Neuron (in vitro differentiated cells): Measurements from ENCODE around the gene ATP13A5.

Experiments
- H2AFZ ChIP-seq: one replicate; pipeline ENCODE4 v1.6.1; 2013; ENCODE audit warnings: low read depth, mild to moderate bottlenecking, inconsistent platforms, low read length, moderate library complexity
- H3K27me3 ChIP-seq: one replicate; pipeline ENCODE4 v1.6.1; 2013; ENCODE audit warnings: low read length; ENCODE audit not compliant: insufficient read depth
- H3K36me3 ChIP-seq: one replicate; pipeline ENCODE4 v1.6.1; 2013; ENCODE audit warnings: low read length; ENCODE audit not compliant: insufficient read depth
- H3K4me1 ChIP-seq: one replicate; pipeline ENCODE4 v1.6.1; 2013; ENCODE audit warnings: low read length; ENCODE audit not compliant: insufficient read depth
- H3K4me3 ChIP-seq: 2 replicates; pipeline ENCODE4 v1.5.1; 2013; ENCODE audit warnings: mild to moderate bottlenecking, low read length, moderate library complexity
- H3K9me3 ChIP-seq: one replicate; pipeline ENCODE4 v1.6.1; 2013; ENCODE audit warnings: low read length

ATP13A5 gene

GRCh38 chr3:193292386-193292785 is 86.2 kb downstream of the ATP13A5 start:
- no peaks in the 10 kb centered on the region for H3K4me1 ChIP-seq
- H2AFZ ChIP-seq, result no peak overlapping the region
- no peaks in the 10 kb centered on the region for H3K27me3 ChIP-seq
- H3K9me3 ChIP-seq, result no peaks in the 10 kb centered on the region
- no peak overlapping the region for H3K4me3 ChIP-seq
- no peaks in the 10 kb centered on the region for H3K36me3 ChIP-seq

- Histone ChIP-seq H3K9me3 (no peaks in the 10 kb centered on the region), H2AFZ (no peak overlapping the region), H3K4me3 (no peak overlapping the region), H3K36me3 (no peaks in the 10 kb centered on the region), H3K27me3 (no peaks in the 10 kb centered on the region), H3K4me1 (no peaks in the 10 kb centered on the region)
Observed at GRCh38 chr3:193271101-193271840, 107.3 kb downstream of the ATP13A5 start.

GRCh38 chr3:193270451-193270850 is 108.1 kb downstream of the ATP13A5 start:
- Histone ChIP-seq H3K9me3 (no peaks in the 10 kb centered on the region), H3K27me3 (no peaks in the 10 kb centered on the region), H2AFZ (no peak overlapping the region), H3K4me1 (no peaks in the 10 kb centered on the region), H3K36me3 (no peaks in the 10 kb centered on the region), H3K4me3 (no peak overlapping the region)

DNA sequence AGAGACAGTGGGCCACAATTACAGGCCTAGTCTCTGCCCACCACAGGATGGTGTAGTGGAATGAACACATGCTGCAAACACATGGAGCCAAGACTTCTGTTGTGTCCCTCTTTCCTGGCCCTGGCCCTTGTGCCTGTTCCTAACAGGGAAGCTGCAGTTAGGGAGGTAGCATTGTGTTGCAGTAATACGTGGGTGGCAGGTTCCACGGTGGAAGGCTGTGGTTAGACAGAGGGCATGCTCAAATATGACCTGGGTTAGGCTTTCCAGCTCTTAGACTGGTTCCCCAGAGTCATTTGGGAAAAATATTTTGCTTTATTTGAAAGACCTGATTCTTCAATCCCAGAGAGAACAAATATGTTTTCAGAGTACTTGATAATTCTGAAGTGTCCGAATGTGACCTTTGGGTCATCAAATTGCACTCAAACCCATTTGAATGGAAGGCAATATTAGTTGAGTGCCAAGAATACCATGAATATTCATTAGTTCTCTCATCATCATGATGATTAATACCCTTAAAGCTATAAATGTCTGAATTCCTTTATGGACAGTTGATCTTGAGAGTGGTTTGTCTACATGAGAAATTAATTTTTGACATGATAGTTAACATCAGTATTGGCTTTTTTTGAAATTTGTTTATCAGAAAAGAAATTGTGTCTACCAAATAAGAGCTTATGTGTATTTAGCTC is 109.1 kb downstream of the ATP13A5 start:
- Histone ChIP-seq H2AFZ (no peak overlapping the region), H3K4me3 (no peak overlapping the region), H3K4me1 (no peaks in the 10 kb centered on the region)

GRCh38 chr3:193262707-193263106 is 115.8 kb downstream of the ATP13A5 start:
- Histone ChIP-seq H2AFZ (no peak overlapping the region), H3K9me3 (no peaks in the 10 kb centered on the region), H3K36me3 (no peaks in the 10 kb centered on the region), H3K4me1 (no peaks in the 10 kb centered on the region), H3K27me3 (no peaks in the 10 kb centered on the region), H3K4me3 (no peak overlapping the region)

More for the DNA sequence above, 109.1 kb downstream of the ATP13A5 start:
- Histone ChIP-seq H3K9me3 (no peaks in the 10 kb centered on the region), H3K27me3 (no peaks in the 10 kb centered on the region), H3K36me3 (no peaks in the 10 kb centered on the region)

DNA sequence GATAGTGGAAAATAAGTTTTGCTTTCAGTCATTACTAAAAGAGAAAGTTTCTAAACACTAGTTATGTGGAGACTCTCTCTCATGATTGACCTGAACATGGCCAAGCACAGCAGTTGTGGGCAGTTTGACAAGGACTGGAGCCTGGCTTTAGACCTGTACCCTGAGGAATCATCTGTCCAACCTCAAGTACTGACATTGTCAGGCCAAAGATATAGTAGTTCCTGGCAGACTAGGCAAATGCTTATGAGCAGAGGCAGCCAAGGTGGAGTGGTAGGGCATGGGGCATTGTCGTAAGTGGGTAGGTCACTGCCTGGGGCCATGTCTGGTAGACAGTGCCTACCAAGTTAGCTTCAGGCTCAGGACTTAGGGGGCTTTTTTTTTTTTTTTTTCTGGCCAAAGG is 116.6 kb downstream of the ATP13A5 start:
- Histone ChIP-seq H3K9me3 (no peaks in the 10 kb centered on the region), H3K4me3 (no peak overlapping the region), H3K36me3 (no peaks in the 10 kb centered on the region), H2AFZ (no peak overlapping the region), H3K27me3 (no peaks in the 10 kb centered on the region), H3K4me1 (no peaks in the 10 kb centered on the region)

DNA sequence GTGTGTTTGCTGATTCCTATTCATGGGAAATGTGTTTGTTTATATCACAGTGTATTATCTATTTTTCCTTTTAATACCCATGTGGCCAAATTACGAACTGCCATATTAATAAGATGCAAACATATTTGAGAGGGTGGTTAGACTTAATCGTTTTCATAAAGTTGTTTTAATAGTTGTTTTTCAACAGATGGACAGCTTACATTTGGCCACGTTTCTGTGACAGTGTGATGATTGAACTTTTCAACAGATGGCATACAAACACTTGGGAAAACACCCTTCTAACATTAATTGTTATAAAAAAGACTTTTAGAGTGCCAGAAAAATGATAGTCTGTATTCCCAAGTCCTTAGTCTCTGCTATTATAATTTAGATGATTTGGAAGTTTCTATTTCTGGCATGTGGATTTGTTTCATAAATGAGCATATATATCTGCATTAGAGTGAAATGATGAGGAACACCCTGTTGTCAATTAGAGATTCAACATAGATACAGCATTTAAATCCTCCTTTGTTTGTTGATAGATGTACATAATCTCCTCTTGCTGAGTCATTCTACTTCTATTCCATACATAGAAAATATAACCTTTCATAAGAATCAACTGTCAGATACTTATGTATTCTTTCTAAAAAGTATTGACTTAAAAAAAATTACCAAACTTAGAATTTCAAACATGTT is 124.4 kb downstream of the ATP13A5 start:
- no peak overlapping the region for H3K4me3 ChIP-seq
- H3K4me1 ChIP-seq, result no peaks in the 10 kb centered on the region
- H3K36me3 ChIP-seq, result no peaks in the 10 kb centered on the region
- no peak overlapping the region for H2AFZ ChIP-seq
- no peaks in the 10 kb centered on the region for H3K9me3 ChIP-seq
- H3K27me3 ChIP-seq, result no peaks in the 10 kb centered on the region

GRCh38 chr3:193250492-193250891 is 128.1 kb downstream of the ATP13A5 start:
- Histone ChIP-seq H3K27me3 (no peaks in the 10 kb centered on the region), H3K4me3 (no peak overlapping the region), H2AFZ (no peak overlapping the region), H3K36me3 (no peaks in the 10 kb centered on the region), H3K9me3 (peaks cover 2% of the 10 kb centered on the region), H3K4me1 (no peaks in the 10 kb centered on the region)

GRCh38 chr3:193248848-193249468 is 129.6 kb downstream of the ATP13A5 start:
- Histone ChIP-seq H3K36me3 (no peaks in the 10 kb centered on the region), H3K4me3 (no peak overlapping the region), H3K27me3 (no peaks in the 10 kb centered on the region), H3K9me3 (peaks cover 2% of the 10 kb centered on the region), H3K4me1 (no peaks in the 10 kb centered on the region), H2AFZ (no peak overlapping the region)

DNA sequence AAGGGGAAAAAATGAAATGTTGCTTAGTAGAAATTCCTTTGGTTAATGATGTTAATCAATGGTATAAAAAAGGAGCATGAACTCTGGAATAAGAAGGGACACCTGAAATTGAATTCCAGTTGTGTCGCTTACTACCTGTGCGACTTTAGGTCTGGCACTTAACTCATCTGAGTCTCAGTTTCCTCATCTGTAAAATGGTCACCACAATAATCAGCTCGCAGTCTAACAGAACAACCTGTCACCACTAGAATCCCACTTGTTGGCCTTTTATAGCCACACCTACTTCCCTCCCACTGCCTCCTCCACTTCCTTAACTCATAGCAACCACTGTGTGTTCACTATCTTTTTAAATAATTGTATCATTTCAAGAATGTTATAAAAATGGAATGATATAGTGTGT is 135.0 kb downstream of the ATP13A5 start:
- no peak overlapping the region for H2AFZ ChIP-seq
- H3K36me3 ChIP-seq, result no peaks in the 10 kb centered on the region
- no peaks in the 10 kb centered on the region for H3K4me1 ChIP-seq
- peaks cover 22% of the 10 kb centered on the region for H3K27me3 ChIP-seq
- no peaks in the 10 kb centered on the region for H3K9me3 ChIP-seq
- no peak overlapping the region for H3K4me3 ChIP-seq

DNA sequence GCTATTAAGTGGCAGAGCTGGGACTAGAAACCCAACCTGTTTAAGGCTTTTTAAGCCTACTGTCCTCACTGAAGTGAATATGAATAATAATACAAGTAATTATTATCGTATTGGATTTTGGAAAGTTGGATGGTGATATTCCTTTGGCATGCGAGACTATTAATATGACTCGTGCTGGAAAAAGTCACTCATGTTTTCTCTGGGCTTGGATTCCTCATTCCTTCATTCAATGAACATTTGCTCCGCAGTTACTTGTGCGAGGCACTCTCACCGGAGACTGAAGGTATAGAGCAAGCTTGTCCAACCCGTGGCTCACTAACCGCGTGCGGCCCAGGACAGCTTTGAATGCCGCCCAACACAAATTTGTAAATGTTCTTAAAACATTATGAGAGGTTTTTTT is 136.8 kb downstream of the ATP13A5 start:
- Histone ChIP-seq H3K4me1 (no peaks in the 10 kb centered on the region), H3K9me3 (no peaks in the 10 kb centered on the region), H3K36me3 (no peaks in the 10 kb centered on the region), H3K4me3 (peak overlapping the region; percentile 47), H2AFZ (peak overlapping the region; percentile 67), H3K27me3 (peaks cover 22% of the 10 kb centered on the region)

- Histone ChIP-seq H3K4me1 (no peaks in the 10 kb centered on the region), H3K27me3 (peaks cover 22% of the 10 kb centered on the region), H2AFZ (peak within 1 kb of the TSS; percentile 67), H3K36me3 (no peaks in the 10 kb centered on the region), H3K4me3 (peak within 1 kb of the TSS; percentile 47), H3K9me3 (no peaks in the 10 kb centered on the region)
Observed at GRCh38 chr3:193240850-193241706, 137.5 kb downstream of the ATP13A5 start, which contains the start of gene PLAAT1. Gene PLAAT1, plus strand, starts transcription at chr3:193241222. Its CDS starts 14,429 bp downstream, at chr3:193255651.
